Type B pancreatic cell (in vitro differentiated cells): ENCODE data around the gene RS1. TPM values are rescaled to one million over a fixed set of nuclear protein-coding genes. Genes with fewer than 3 reads are reported as not detected.

Source experiments
- DNase-seq: peaks from one replicate; pipeline ENCODE4 v3.0.0; 2021; ENCODE audit warnings: mixed read lengths; ENCODE audit not compliant: unreplicated experiment; ENCODE audit errors: extremely low spot score
- H3K27ac Mint-ChIP-seq: 2 replicates; pipeline ENCODE4 v1.8.0; 2021; ENCODE audit warnings: mild to moderate bottlenecking, mixed read lengths
- H3K27me3 Mint-ChIP-seq: 2 replicates; pipeline ENCODE4 v1.8.0; 2021; ENCODE audit warnings: mixed read lengths
- H3K36me3 Mint-ChIP-seq: 2 replicates; pipeline ENCODE4 v1.8.0; 2021; ENCODE audit warnings: mixed read lengths
- H3K4me1 Mint-ChIP-seq: one replicate; pipeline ENCODE4 v1.8.0; 2021; ENCODE audit warnings: mixed read lengths; ENCODE audit not compliant: unreplicated experiment
- H3K4me3 Mint-ChIP-seq: 2 replicates; pipeline ENCODE4 v1.8.0; 2021; ENCODE audit warnings: mild to moderate bottlenecking, mixed read lengths
- H3K9me3 Mint-ChIP-seq: 2 replicates; pipeline ENCODE4 v1.8.0; 2021; ENCODE audit warnings: mixed read lengths
- total RNA-seq: library from RNA; stranded (reverse); gene quantifications from 2 replicates; pipeline ENCODE4 v1.2.1, GENCODE V29; 2021; ENCODE audit warnings: low replicate concordance
- TF ChIP-seq, protein P1 (sequence below): fragments of 200-600 bp; sonication (generic); conservative IDR thresholded peaks from 2 replicates; pipeline ENCODE4 v1.5.0; 2021; ENCODE audit warnings: antibody characterized with exemption, mild to moderate bottlenecking

The RS1 gene
- total RNA-seq, 1 donor from 2014 or later: 0.14 TPM

GRCh38 chrX:18702362-18703195 lies 30.7 kb upstream of the RS1 start:
- Mint-ChIP-seq H3K36me3 (no peaks in the 10 kb centered on the region), H3K9me3 (no peaks in the 10 kb centered on the region), H3K27me3 (no peaks in the 10 kb centered on the region), H3K4me3 (no peak overlapping the region), H3K27ac (no peak overlapping the region), H3K4me1 (peaks cover 6% of the 10 kb centered on the region)
- no peak for DNase-seq
- TF ChIP-seq, protein P1, sequence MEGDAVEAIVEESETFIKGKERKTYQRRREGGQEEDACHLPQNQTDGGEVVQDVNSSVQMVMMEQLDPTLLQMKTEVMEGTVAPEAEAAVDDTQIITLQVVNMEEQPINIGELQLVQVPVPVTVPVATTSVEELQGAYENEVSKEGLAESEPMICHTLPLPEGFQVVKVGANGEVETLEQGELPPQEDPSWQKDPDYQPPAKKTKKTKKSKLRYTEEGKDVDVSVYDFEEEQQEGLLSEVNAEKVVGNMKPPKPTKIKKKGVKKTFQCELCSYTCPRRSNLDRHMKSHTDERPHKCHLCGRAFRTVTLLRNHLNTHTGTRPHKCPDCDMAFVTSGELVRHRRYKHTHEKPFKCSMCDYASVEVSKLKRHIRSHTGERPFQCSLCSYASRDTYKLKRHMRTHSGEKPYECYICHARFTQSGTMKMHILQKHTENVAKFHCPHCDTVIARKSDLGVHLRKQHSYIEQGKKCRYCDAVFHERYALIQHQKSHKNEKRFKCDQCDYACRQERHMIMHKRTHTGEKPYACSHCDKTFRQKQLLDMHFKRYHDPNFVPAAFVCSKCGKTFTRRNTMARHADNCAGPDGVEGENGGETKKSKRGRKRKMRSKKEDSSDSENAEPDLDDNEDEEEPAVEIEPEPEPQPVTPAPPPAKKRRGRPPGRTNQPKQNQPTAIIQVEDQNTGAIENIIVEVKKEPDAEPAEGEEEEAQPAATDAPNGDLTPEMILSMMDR: no peak

- Mint-ChIP-seq H3K36me3 (no peaks in the 10 kb centered on the region), H3K27ac (no peak overlapping the region), H3K27me3 (no peaks in the 10 kb centered on the region), H3K9me3 (no peaks in the 10 kb centered on the region), H3K4me1 (peaks cover 4% of the 10 kb centered on the region), H3K4me3 (no peak overlapping the region)
- TF ChIP-seq, protein P1: no peak
- no peak for DNase-seq
These were observed 29.9 kb upstream of the RS1 start for GRCh38 chrX:18701621-18702361.

- H3K9me3 Mint-ChIP-seq: no peaks in the 10 kb centered on the region
- no peak overlapping the region for H3K4me3 Mint-ChIP-seq
- no peak for DNase-seq
These were observed 27.1 kb upstream of the RS1 start for GRCh38 chrX:18698737-18699650.

DNA sequence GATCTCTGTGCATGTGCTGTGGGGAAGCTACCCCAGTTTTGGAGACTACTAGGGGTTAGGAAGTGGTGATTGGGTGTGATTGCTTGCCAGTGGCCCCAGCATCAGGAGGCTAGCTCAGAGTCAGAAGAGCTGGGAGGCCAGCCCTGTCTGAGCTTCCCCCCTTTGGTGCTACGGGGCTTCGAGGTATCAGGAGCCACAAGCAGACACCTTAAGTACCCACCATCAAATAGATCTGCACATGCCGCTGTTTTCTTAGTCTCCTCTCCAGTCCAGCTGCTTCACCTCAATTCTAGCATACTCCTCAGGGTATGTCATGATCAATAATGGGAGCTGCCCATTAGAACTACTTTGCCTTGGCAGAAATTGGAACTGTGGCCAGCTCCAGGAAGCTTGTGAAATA lies 24.7 kb upstream of the RS1 start:
- Mint-ChIP-seq H3K4me1 (peaks cover 12% of the 10 kb centered on the region), H3K4me3 (no peak overlapping the region), H3K9me3 (no peaks in the 10 kb centered on the region), H3K27me3 (no peaks in the 10 kb centered on the region), H3K36me3 (no peaks in the 10 kb centered on the region), H3K27ac (no peak overlapping the region)
- TF ChIP-seq, protein P1: no peak
- DNase-seq: no peak

More at GRCh38 chrX:18698737-18699650, 27.1 kb upstream of the RS1 start:
- TF ChIP-seq, protein P1: no peak
- H3K27me3 Mint-ChIP-seq: no peaks in the 10 kb centered on the region
- H3K36me3 Mint-ChIP-seq: no peaks in the 10 kb centered on the region
- peaks cover 4% of the 10 kb centered on the region for H3K4me1 Mint-ChIP-seq
- no peak overlapping the region for H3K27ac Mint-ChIP-seq

- TF ChIP-seq, protein P1: no peak
- Mint-ChIP-seq H3K9me3 (no peaks in the 10 kb centered on the region), H3K4me3 (no peak overlapping the region), H3K27ac (no peak overlapping the region), H3K4me1 (peaks cover 12% of the 10 kb centered on the region), H3K27me3 (no peaks in the 10 kb centered on the region), H3K36me3 (no peaks in the 10 kb centered on the region)
- DNase-seq: no peak
These were observed 20.6 kb upstream of the RS1 start for GRCh38 chrX:18692541-18692940.
